HG02588 (cell line): Measurements from ENCODE around the gene SMURF2.
"Not testable (repeated sequence)": the region's sequence is repeated elsewhere in the genome, so short reads cannot be mapped to it uniquely, and the experiment has no call there.

Experiments
- ATAC-seq: cut with Tn5 transposase; IDR thresholded peaks from one replicate; pipeline ENCODE4 v1.9.1; 2021; ENCODE audit warnings: mild to moderate bottlenecking, moderate library complexity; ENCODE audit not compliant: unreplicated experiment

SMURF2 gene

GRCh38 chr17:64667807-64668721 lies 6.0 kb upstream of the SMURF2 start:
- not testable (repeated sequence) for ATAC-seq

GRCh38 chr17:64664299-64664981 lies 2.3 kb upstream of the SMURF2 start:
- ATAC-seq, result not testable (repeated sequence)

GRCh38 chr17:64663836-64664235 lies 1.7 kb upstream of the SMURF2 start:
- ATAC-seq, result not testable (repeated sequence)

- ATAC-seq, result no peak
These were observed 764 bp upstream of the SMURF2 start for GRCh38 chr17:64662774-64663367.

GRCh38 chr17:64661726-64661975 lies 456 bp downstream of the SMURF2 start:
- ATAC-seq, result no peak

- ATAC-seq, result peak; percentile 6
These were observed 955 bp downstream of the SMURF2 start for GRCh38 chr17:64660978-64661725.

GRCh38 chr17:64660195-64660977 lies 1.7 kb downstream of the SMURF2 start:
- not testable (repeated sequence) for ATAC-seq

- ATAC-seq, result no peak
These were observed 3.2 kb downstream of the SMURF2 start for GRCh38 chr17:64658931-64659330.

GRCh38 chr17:64657610-64658125 lies 4.4 kb downstream of the SMURF2 start:
- ATAC-seq, result no peak

- ATAC-seq, result no peak
These were observed 6.4 kb downstream of the SMURF2 start for GRCh38 chr17:64655704-64656103.

- ATAC-seq, result no peak
These were observed 8.1 kb downstream of the SMURF2 start for GRCh38 chr17:64653985-64654355.

GRCh38 chr17:64653325-64653984 lies 8.7 kb downstream of the SMURF2 start:
- ATAC-seq, result no peak

GRCh38 chr17:64651889-64652288 lies 10.2 kb downstream of the SMURF2 start:
- ATAC-seq, result no peak

- no peak for ATAC-seq
These were observed 13.9 kb downstream of the SMURF2 start for GRCh38 chr17:64648234-64648633.

- ATAC-seq, result no peak
These were observed 14.3 kb downstream of the SMURF2 start for GRCh38 chr17:64647817-64648216.

GRCh38 chr17:64639516-64639915 lies 22.6 kb downstream of the SMURF2 start:
- ATAC-seq, result no peak

- ATAC-seq, result no peak
These were observed 23.4 kb downstream of the SMURF2 start for GRCh38 chr17:64638552-64639203.

- ATAC-seq, result peak; percentile 74
These were observed 26.3 kb downstream of the SMURF2 start for GRCh38 chr17:64635647-64636305.

GRCh38 chr17:64634218-64634617 lies 27.9 kb downstream of the SMURF2 start:
- no peak for ATAC-seq
